HL-60 (cell line): Measurements from ENCODE around the gene MIDN.

Experiments used
- DNase-seq, 2 experiments: peaks; one replicate each; pipeline ENCODE4 v3.0.0-alpha.2; 2010 to 2020; ENCODE audit warnings: low read depth in 1 of 2, low spot score in 1 of 2
- H3K27ac ChIP-seq: fragments of 250-450 bp; sonication (Bioruptor Pico); replicated peaks from 2 replicates; pipeline ENCODE4 v1.5.1; 2020; ENCODE audit warnings: mild to moderate bottlenecking, moderate library complexity
- H3K27me3 ChIP-seq: fragments of 250-450 bp; sonication (Bioruptor Pico); 2 replicates; pipeline ENCODE4 v1.5.1; 2021; ENCODE audit warnings: mild to moderate bottlenecking, moderate library complexity; ENCODE audit not compliant: insufficient read depth, poor library complexity, severe bottlenecking
- H3K4me3 ChIP-seq: replicated peaks from 2 replicates; pipeline ENCODE4 v1.5.1; 2011; ENCODE audit warnings: mild to moderate bottlenecking, control low read depth, low read length; ENCODE audit not compliant: insufficient read depth
- GABPA ChIP-seq: IDR thresholded peaks from 2 replicates; pipeline ENCODE4 v1.6.1; 2012; ENCODE audit warnings: low read depth
- POLR2AphosphoS5 ChIP-seq: IDR thresholded peaks from 2 replicates; pipeline ENCODE4 v1.6.1; 2012; ENCODE audit warnings: low read depth
- SPI1 ChIP-seq: IDR thresholded peaks from 2 replicates; pipeline ENCODE4 v1.6.1; 2012; ENCODE audit warnings: low read depth, mild to moderate bottlenecking, borderline replicate concordance
- TF ChIP-seq, protein P1 (sequence below): IDR thresholded peaks from 2 replicates; pipeline ENCODE4 v1.6.1; 2012; ENCODE audit warnings: low read depth; ENCODE audit not compliant: insufficient replicate concordance
- TF ChIP-seq, protein P2 (sequence below): IDR thresholded peaks from one replicate; pipeline ENCODE4 v1.5.1; 2011; ENCODE audit warnings: low read length, control low read depth, inconsistent platforms; ENCODE audit not compliant: insufficient read depth

The MIDN gene

DNA sequence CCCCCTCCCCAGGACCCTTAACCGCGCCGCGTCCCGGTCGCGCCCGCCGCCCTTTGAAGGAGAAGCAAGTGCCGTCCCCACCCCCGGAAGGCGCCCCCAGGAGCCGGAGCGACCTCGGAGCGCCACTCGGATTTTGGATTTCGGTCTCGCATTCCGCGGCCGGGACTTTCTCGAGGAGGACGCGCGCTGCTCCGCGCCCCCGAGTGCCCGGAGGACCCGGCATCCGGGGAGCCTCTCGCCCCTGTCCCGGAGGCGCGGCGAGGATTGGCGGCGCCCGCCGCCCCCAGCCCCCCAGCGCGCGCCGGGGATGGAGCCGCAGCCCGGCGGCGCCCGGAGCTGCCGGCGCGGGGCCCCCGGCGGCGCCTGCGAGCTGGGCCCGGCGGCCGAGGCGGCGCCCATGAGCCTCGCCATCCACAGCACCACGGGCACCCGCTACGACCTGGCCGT lies 1.6 kb downstream of the MIDN start:
- H3K27ac ChIP-seq: peak overlapping the region; percentile 88
- no peak for DNase-seq
- no peaks in the 10 kb centered on the region for H3K27me3 ChIP-seq
- TF ChIP-seq, protein P1, sequence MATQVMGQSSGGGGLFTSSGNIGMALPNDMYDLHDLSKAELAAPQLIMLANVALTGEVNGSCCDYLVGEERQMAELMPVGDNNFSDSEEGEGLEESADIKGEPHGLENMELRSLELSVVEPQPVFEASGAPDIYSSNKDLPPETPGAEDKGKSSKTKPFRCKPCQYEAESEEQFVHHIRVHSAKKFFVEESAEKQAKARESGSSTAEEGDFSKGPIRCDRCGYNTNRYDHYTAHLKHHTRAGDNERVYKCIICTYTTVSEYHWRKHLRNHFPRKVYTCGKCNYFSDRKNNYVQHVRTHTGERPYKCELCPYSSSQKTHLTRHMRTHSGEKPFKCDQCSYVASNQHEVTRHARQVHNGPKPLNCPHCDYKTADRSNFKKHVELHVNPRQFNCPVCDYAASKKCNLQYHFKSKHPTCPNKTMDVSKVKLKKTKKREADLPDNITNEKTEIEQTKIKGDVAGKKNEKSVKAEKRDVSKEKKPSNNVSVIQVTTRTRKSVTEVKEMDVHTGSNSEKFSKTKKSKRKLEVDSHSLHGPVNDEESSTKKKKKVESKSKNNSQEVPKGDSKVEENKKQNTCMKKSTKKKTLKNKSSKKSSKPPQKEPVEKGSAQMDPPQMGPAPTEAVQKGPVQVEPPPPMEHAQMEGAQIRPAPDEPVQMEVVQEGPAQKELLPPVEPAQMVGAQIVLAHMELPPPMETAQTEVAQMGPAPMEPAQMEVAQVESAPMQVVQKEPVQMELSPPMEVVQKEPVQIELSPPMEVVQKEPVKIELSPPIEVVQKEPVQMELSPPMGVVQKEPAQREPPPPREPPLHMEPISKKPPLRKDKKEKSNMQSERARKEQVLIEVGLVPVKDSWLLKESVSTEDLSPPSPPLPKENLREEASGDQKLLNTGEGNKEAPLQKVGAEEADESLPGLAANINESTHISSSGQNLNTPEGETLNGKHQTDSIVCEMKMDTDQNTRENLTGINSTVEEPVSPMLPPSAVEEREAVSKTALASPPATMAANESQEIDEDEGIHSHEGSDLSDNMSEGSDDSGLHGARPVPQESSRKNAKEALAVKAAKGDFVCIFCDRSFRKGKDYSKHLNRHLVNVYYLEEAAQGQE: no peak
- TF ChIP-seq, protein P2, sequence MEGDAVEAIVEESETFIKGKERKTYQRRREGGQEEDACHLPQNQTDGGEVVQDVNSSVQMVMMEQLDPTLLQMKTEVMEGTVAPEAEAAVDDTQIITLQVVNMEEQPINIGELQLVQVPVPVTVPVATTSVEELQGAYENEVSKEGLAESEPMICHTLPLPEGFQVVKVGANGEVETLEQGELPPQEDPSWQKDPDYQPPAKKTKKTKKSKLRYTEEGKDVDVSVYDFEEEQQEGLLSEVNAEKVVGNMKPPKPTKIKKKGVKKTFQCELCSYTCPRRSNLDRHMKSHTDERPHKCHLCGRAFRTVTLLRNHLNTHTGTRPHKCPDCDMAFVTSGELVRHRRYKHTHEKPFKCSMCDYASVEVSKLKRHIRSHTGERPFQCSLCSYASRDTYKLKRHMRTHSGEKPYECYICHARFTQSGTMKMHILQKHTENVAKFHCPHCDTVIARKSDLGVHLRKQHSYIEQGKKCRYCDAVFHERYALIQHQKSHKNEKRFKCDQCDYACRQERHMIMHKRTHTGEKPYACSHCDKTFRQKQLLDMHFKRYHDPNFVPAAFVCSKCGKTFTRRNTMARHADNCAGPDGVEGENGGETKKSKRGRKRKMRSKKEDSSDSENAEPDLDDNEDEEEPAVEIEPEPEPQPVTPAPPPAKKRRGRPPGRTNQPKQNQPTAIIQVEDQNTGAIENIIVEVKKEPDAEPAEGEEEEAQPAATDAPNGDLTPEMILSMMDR: no peak
- no peak for TF ChIP-seq POLR2AphosphoS5
- no peak for TF ChIP-seq GABPA
- no peak for TF ChIP-seq SPI1
- peak overlapping the region; percentile 89 for H3K4me3 ChIP-seq

DNA sequence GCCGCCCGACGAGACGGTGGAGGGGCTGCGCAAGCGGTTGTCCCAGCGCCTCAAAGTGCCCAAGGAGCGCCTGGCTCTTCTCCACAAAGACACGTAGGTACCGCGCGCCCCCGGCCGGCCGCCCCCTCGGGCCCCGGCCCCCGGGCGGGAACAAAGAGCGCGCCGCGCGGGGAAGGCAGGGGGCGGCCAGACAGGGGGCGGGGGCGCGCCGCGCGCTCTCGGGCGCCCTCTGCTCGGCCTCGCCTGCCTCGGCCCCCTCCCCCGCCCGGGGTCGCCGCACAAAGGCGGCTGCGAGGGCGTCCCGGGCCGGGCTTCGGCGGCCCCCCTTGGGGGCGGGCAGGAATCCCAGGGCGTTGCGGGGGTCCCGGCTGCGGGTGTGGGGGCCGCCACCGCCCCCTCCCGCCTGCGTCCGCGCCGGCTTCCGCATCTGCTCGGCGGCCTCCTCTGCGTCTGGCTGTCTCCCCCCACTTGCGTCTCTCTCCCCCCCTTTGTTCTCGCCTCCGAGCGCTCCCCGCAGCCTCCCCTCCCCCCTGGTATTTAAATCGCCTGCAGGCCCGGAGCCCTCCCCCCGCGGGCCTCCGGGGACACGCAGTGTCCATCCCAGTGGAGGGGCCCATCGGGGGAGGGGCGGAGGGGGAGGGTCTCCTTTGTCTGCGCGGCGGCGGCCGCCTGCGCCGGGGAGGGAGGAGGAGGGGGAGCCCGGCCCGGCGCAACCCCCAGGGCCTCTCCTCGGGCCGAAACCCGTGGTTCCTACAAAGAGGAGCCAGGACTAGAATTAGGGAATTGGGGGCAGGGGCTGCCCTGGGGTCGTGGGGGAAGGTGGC lies 2.3 kb downstream of the MIDN start:
- H3K4me3 ChIP-seq: peak overlapping the region; percentile 89
- TF ChIP-seq POLR2AphosphoS5: no peak
- TF ChIP-seq, protein P1: no peak
- TF ChIP-seq, protein P2: no peak
- no peak for TF ChIP-seq SPI1
- TF ChIP-seq GABPA: no peak
- peak overlapping the region; percentile 98 for H3K27ac ChIP-seq
- no peaks in the 10 kb centered on the region for H3K27me3 ChIP-seq
- DNase-seq: peak; percentile 69 to 71

DNA sequence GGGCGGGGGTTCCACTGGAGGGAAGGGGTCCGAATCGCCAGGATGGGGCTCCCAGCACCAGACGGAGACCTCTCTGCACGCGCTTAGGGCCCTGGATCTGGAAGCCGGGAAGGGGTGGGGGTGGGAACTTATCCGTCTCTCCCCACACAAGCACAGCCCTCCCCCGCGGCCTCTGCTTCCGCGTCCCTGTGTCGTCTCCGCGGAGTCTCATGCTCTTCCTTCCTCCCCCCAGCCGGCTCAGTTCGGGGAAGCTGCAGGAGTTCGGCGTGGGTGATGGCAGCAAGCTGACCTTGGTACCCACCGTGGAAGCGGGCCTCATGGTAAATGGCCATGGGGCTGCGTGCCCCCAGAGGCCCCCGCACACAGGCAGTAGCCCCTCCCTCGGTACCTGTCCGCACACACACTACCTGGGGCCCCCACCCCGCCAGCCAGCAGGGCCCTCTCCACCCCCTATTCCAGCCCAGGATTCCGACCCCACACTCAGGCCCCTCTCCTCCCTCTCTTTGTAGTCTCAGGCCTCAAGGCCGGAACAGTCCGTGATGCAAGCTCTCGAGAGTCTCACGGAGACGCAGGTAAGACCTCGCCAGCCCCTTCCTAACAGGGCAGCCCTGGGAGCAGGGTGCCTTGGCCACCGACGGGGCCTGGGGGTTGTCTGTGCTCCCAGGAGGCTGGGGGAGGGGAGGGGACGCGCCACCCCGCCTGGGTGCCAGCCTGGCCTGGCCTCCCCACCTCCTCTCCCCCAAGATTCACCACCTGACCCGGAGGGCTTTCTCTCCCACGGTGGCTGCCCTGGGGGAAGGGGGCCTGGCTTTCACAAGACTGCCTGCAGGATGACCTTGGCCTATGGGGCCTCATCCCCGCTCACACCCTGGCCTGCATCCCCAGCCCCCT lies 3.2 kb downstream of the MIDN start:
- peak; percentile 83 to 92 for DNase-seq
- H3K27ac ChIP-seq: peak overlapping the region; percentile 98
- no peaks in the 10 kb centered on the region for H3K27me3 ChIP-seq
- TF ChIP-seq POLR2AphosphoS5: peak; percentile 69
- TF ChIP-seq SPI1: peak; percentile 45; the same call in 1 of the 2 replicates
- no peak for TF ChIP-seq GABPA
- H3K4me3 ChIP-seq: peak overlapping the region; percentile 89
